ENCODE measurements around the gene REEP1.

DNA sequence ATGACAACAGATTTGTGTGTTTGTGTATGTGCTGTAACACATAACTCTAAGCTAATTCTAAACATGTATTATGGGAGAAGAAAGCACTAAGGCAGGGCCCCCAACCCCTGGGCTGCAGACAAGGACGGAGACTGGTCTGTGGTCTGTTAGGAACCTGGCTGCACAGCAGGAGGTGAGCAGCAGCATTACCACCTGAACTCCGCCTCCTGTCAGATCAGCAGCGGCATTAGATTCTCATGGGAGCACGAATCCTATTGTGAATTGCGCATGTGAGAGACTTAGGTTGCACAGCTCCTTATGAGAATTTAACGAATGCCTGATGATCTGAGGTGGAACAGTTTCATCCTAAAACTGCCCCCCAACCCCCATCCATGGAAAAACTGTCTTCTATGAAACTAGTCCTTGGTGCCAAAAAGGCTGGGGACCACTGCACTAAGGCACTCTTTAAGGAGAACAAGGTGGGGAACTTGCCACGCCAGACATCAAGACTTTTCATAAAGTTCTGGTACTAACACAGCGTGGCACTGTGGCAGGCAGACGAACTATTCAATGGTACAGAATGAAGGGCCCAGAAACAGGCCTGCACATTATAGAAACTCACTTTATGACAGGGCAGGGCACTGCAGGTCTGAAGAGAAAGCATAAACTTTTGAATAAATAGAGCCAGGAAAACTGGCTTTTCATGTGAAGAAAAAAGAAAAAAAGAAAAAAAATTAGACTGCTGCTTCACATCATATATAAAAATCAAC is 14.0 kb downstream of the REEP1 start:
- TF ChIP-seq POLR2A (IDR thresholded peaks at IDR 0.05; ENCODE audit: low read length) = no peak
- TF ChIP-seq GATA1 (IDR thresholded peaks at IDR 0.05; ENCODE audit: low read depth, low read length) = no peak
